ENCODE data around the gene TFDP1. TPM values are rescaled to one million over a fixed set of nuclear protein-coding genes. Genes with fewer than 3 reads are reported as not detected.

The TFDP1 gene
- total RNA-seq, 2 donors from 2014 or later, result 74.8 to 76.1 TPM

DNA sequence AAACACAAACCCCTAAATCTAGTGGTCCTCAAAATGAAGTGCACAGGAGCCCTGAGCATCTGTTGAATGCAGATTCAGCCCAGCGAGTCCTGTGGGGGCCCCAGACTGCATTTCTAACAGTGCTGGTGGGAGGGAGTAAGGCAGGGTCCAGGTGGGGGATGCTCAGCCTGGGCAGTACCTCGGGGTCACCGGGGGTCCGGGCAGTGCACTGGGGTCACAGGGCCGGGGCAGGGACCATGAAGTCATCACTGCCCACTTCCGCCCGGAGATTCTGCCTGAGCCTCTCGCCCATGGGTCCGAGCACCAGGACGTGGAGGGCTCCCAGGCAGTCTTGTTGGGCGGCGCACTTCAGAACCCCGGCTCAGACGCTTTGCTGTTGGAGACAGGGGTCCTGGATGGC is 74.3 kb downstream of the TFDP1 start:
- H3K4me1 Mint-ChIP-seq, result peaks cover 1% of the 10 kb centered on the region
- Histone ChIP-seq H3K27me3 (ENCODE audit: control insufficient read depth, insufficient read depth, low read length, poor library complexity, severe bottlenecking) (no peaks in the 10 kb centered on the region), H3K36me3 (ENCODE audit: control insufficient read depth, insufficient read depth, low read length) (no peaks in the 10 kb centered on the region), H3K9me3 (ENCODE audit: control insufficient read depth, low read length) (peaks cover 16% of the 10 kb centered on the region), H3K4me1 (ENCODE audit: control insufficient read depth, insufficient read depth, low read length) (no peaks in the 10 kb centered on the region), H3K9ac (ENCODE audit: extremely low read depth, low read length, poor library complexity, severe bottlenecking) (no peak overlapping the region), H3K27ac (ENCODE audit: low read depth, low read length) (no peak overlapping the region), H3K4me3 (ENCODE audit: low read length) (no peak overlapping the region)
- no peaks in the 10 kb centered on the region for H3K36me3 Mint-ChIP-seq (ENCODE audit: low read depth)
- H3K4me3 Mint-ChIP-seq, result no peak overlapping the region
- H3K27me3 Mint-ChIP-seq (ENCODE audit: insufficient read depth), result peaks cover 1% of the 10 kb centered on the region
- H3K9me3 Mint-ChIP-seq, result peaks cover 17% of the 10 kb centered on the region
- no peak overlapping the region for H3K27ac Mint-ChIP-seq
- 81 to 85% methylated on average over 5 to 14 of the region's 14 CpGs for WGBS, 2 experiments (ENCODE audit: insufficient coverage in 1 of 2, insufficient read length in 1 of 2)
- TF ChIP-seq, protein P1, sequence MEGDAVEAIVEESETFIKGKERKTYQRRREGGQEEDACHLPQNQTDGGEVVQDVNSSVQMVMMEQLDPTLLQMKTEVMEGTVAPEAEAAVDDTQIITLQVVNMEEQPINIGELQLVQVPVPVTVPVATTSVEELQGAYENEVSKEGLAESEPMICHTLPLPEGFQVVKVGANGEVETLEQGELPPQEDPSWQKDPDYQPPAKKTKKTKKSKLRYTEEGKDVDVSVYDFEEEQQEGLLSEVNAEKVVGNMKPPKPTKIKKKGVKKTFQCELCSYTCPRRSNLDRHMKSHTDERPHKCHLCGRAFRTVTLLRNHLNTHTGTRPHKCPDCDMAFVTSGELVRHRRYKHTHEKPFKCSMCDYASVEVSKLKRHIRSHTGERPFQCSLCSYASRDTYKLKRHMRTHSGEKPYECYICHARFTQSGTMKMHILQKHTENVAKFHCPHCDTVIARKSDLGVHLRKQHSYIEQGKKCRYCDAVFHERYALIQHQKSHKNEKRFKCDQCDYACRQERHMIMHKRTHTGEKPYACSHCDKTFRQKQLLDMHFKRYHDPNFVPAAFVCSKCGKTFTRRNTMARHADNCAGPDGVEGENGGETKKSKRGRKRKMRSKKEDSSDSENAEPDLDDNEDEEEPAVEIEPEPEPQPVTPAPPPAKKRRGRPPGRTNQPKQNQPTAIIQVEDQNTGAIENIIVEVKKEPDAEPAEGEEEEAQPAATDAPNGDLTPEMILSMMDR (conservative IDR thresholded peaks at IDR 0.05), result no peak
- DNase-seq, result no peak

DNA sequence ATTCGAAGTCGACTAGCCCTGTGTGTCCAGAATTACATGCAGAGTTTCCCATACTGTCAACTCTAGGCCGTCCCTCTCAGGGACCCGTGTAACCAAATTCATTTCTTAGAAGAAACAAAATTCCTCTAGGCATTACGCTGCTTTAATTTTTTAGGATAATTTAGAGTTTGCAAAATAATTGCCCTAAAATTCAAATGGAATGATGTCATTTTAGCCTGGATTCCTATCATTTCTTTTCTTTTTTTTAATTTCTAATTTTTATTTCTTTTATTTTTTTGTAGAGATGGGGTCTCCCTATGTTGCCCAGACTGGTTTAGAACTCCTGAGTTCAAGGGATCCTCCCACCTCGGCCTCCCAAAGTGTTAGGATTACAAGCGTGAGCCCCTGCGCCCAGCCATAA is 74.8 kb downstream of the TFDP1 start:
- no peak for DNase-seq
- no peaks in the 10 kb centered on the region for H3K4me1 Mint-ChIP-seq
- H3K4me3 ChIP-seq (ENCODE audit: low read length), result no peak overlapping the region
- H3K27me3 ChIP-seq (ENCODE audit: control insufficient read depth, insufficient read depth, low read length, poor library complexity, severe bottlenecking), result no peaks in the 10 kb centered on the region
- no peak overlapping the region for H3K9ac ChIP-seq (ENCODE audit: extremely low read depth, low read length, poor library complexity, severe bottlenecking)
- no peaks in the 10 kb centered on the region for H3K36me3 Mint-ChIP-seq (ENCODE audit: low read depth)
- H3K36me3 ChIP-seq (ENCODE audit: control insufficient read depth, insufficient read depth, low read length), result no peaks in the 10 kb centered on the region
- H3K9me3 ChIP-seq (ENCODE audit: control insufficient read depth, low read length), result peaks cover 16% of the 10 kb centered on the region
- peaks cover 17% of the 10 kb centered on the region for H3K9me3 Mint-ChIP-seq
- TF ChIP-seq, protein P1 (conservative IDR thresholded peaks at IDR 0.05), result no peak
- 85 to 91% methylated on average over 6 to 8 of the region's 8 CpGs for WGBS, 2 experiments (ENCODE audit: insufficient coverage in 1 of 2, insufficient read length in 1 of 2)
- H3K27me3 Mint-ChIP-seq (ENCODE audit: insufficient read depth), result no peaks in the 10 kb centered on the region
- no peak overlapping the region for H3K4me3 Mint-ChIP-seq
- H3K4me1 ChIP-seq (ENCODE audit: control insufficient read depth, insufficient read depth, low read length), result no peaks in the 10 kb centered on the region
- no peak overlapping the region for H3K27ac ChIP-seq (ENCODE audit: low read depth, low read length)
- H3K27ac Mint-ChIP-seq, result no peak overlapping the region

DNA sequence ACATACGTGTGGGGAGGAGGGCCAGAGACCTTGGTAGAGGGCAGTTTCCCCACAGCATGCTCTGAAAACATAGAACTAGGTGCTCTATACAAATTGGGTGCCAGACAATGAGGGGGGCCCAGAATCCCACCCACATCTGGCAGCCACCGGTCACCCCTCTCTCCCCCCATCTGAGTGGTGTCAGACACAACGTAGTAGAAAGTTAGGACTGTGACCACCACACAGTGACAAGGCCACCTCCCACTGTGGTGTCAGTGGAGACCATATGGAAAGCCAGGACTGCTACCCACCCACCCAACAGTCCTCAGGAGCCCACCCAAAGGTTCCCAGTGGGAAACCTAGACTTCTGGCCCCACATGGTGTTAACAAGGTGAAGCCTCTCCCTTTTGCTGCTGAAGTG is 75.5 kb downstream of the TFDP1 start:
- Histone ChIP-seq H3K27ac (ENCODE audit: low read depth, low read length) (no peak overlapping the region), H3K4me3 (ENCODE audit: low read length) (no peak overlapping the region), H3K4me1 (ENCODE audit: control insufficient read depth, insufficient read depth, low read length) (no peaks in the 10 kb centered on the region), H3K9ac (ENCODE audit: extremely low read depth, low read length, poor library complexity, severe bottlenecking) (no peak overlapping the region), H3K36me3 (ENCODE audit: control insufficient read depth, insufficient read depth, low read length) (no peaks in the 10 kb centered on the region), H3K27me3 (ENCODE audit: control insufficient read depth, insufficient read depth, low read length, poor library complexity, severe bottlenecking) (no peaks in the 10 kb centered on the region), H3K9me3 (ENCODE audit: control insufficient read depth, low read length) (peaks cover 16% of the 10 kb centered on the region)
- TF ChIP-seq, protein P1 (conservative IDR thresholded peaks at IDR 0.05), result no peak
- DNase-seq, result no peak
- WGBS, 2 experiments (ENCODE audit: insufficient coverage in 1 of 2, insufficient read length in 1 of 2), result 87 to 89% methylated on average over 1 to 3 of the region's 3 CpGs
- Mint-ChIP-seq H3K9me3 (peaks cover 17% of the 10 kb centered on the region), H3K36me3 (ENCODE audit: low read depth) (no peaks in the 10 kb centered on the region), H3K27ac (no peak overlapping the region), H3K4me1 (peaks cover 4% of the 10 kb centered on the region), H3K27me3 (ENCODE audit: insufficient read depth) (no peaks in the 10 kb centered on the region), H3K4me3 (no peak overlapping the region)
